ENCODE data around the gene PNMA1. TPM values are rescaled to one million over a fixed set of nuclear protein-coding genes. Genes with fewer than 3 reads are reported as not detected.

The PNMA1 gene
- total and polyA plus RNA-seq, 2 of the 13 experiments (the other 11 are each of a cell fraction or from before 2014, with no cell fraction given): 7.0 to 8.3 TPM

DNA sequence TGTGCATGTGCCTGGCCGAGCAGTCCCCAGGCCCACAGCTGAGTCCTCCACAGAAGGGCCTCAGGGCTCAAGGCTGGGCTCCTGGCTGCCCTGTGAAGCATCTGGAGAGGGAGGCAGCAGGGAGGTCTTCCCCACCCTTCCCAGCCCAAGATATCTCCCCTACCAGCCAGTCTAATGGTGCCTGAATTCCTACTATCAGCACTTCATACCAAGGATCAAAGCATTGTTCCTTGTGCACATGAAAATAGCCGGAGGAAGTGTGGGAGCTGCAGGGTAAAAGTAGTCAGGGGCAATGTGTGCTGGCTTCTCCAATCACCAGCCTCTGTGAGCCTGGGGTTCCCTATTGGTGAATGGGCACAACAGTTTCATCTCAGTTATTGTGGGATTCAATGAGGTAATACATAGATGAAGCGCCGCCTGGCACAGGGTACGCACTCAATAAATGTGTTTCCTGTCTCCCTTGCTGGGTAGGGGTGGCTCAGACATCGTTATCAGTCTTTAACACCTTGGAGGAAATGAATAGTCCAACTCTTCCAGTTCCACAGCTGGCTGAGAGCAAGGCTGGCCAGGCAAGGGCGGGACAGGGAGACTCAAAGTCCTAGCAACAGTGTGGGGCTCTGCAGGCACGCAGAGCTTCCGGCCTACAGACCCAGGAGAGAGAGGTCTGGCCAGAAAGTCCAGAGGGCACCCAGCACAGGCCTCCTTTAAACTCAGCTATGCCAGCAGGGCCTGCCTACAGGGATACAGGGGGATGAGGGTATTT, 39.1 kb upstream of the PNMA1 start (continued):
- TF ChIP-seq MYNN (CRISPR knock-in tag; IDR thresholded peaks at IDR 0.05; ENCODE audit: low read depth): no peak
- TF ChIP-seq, protein P1, sequence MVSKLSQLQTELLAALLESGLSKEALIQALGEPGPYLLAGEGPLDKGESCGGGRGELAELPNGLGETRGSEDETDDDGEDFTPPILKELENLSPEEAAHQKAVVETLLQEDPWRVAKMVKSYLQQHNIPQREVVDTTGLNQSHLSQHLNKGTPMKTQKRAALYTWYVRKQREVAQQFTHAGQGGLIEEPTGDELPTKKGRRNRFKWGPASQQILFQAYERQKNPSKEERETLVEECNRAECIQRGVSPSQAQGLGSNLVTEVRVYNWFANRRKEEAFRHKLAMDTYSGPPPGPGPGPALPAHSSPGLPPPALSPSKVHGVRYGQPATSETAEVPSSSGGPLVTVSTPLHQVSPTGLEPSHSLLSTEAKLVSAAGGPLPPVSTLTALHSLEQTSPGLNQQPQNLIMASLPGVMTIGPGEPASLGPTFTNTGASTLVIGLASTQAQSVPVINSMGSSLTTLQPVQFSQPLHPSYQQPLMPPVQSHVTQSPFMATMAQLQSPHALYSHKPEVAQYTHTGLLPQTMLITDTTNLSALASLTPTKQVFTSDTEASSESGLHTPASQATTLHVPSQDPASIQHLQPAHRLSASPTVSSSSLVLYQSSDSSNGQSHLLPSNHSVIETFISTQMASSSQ (IDR thresholded peaks at IDR 0.05; ENCODE audit: low read depth): no peak
- TF ChIP-seq, protein P1 (CRISPR knock-in tag; IDR thresholded peaks at IDR 0.05; ENCODE audit: borderline replicate concordance): 0 out of 2 replicates have a peak, but pooled peaks have one; percentile 19
- TF ChIP-seq U2AF2 (IDR thresholded peaks at IDR 0.05; ENCODE audit: low read depth, low read length): no peak
- peak; percentile 82; the same call in 1 of the 2 replicates for TF ChIP-seq SAP130 (CRISPR knock-in tag; IDR thresholded peaks at IDR 0.05; ENCODE audit: low read depth)
- TF ChIP-seq TP53 (CRISPR knock-in tag; conservative IDR thresholded peaks at IDR 0.05): 0 out of 2 replicates have a peak, but pooled peaks have one; percentile 25
- no peak for TF ChIP-seq ZSCAN20 (CRISPR knock-in tag; IDR thresholded peaks at IDR 0.05; ENCODE audit: borderline replicate concordance)
- TF ChIP-seq NFYB (CRISPR knock-in tag; IDR thresholded peaks at IDR 0.05): no peak
- 0 out of 2 replicates have a peak, but pooled peaks have one; percentile 25 for TF ChIP-seq SMYD3 (CRISPR knock-in tag; IDR thresholded peaks at IDR 0.05)
- TF ChIP-seq ZSCAN12 (CRISPR knock-in tag; IDR thresholded peaks at IDR 0.05): no peak
- TF ChIP-seq ZFP62 (CRISPR knock-in tag; IDR thresholded peaks at IDR 0.05): no peak
- TF ChIP-seq ZNF800 (CRISPR knock-in tag; IDR thresholded peaks at IDR 0.05): 0 out of 2 replicates have a peak, but pooled peaks have one; percentile 55
- TF ChIP-seq MIXL1 (CRISPR knock-in tag; IDR thresholded peaks at IDR 0.05): peak; percentile 29; the same call in 1 of the 2 replicates
- TF ChIP-seq KLF9 (CRISPR knock-in tag; IDR thresholded peaks at IDR 0.05; ENCODE audit: low read depth): no peak
- TF ChIP-seq NFRKB (IDR thresholded peaks at IDR 0.05): no peak
- 0 out of 2 replicates have a peak, but pooled peaks have one; percentile 47 for TF ChIP-seq ZNF431 (CRISPR knock-in tag; IDR thresholded peaks at IDR 0.05; ENCODE audit: borderline replicate concordance, low read depth)
- peak; percentile 18; the same call in 1 of the 2 replicates for TF ChIP-seq MTA1 (CRISPR knock-in tag; IDR thresholded peaks at IDR 0.05; ENCODE audit: borderline replicate concordance)
- TF ChIP-seq NR2C2 (CRISPR knock-in tag; IDR thresholded peaks at IDR 0.05; ENCODE audit: borderline replicate concordance): no peak; the same call in 1 of the 2 replicates
- TF ChIP-seq ELF4 (CRISPR knock-in tag; IDR thresholded peaks at IDR 0.05; ENCODE audit: borderline replicate concordance): peak; percentile 39; the same call in 1 of the 2 replicates
- peak; percentile 54; the same call in 1 of the 2 replicates for TF ChIP-seq ZNF292 (CRISPR knock-in tag; IDR thresholded peaks at IDR 0.05; ENCODE audit: borderline replicate concordance, low read depth)
- TF ChIP-seq, protein P2, sequence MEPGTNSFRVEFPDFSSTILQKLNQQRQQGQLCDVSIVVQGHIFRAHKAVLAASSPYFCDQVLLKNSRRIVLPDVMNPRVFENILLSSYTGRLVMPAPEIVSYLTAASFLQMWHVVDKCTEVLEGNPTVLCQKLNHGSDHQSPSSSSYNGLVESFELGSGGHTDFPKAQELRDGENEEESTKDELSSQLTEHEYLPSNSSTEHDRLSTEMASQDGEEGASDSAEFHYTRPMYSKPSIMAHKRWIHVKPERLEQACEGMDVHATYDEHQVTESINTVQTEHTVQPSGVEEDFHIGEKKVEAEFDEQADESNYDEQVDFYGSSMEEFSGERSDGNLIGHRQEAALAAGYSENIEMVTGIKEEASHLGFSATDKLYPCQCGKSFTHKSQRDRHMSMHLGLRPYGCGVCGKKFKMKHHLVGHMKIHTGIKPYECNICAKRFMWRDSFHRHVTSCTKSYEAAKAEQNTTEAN (CRISPR knock-in tag; conservative IDR thresholded peaks at IDR 0.05): 0 out of 2 replicates have a peak, but pooled peaks have one; percentile 38
- TF ChIP-seq, protein P3, sequence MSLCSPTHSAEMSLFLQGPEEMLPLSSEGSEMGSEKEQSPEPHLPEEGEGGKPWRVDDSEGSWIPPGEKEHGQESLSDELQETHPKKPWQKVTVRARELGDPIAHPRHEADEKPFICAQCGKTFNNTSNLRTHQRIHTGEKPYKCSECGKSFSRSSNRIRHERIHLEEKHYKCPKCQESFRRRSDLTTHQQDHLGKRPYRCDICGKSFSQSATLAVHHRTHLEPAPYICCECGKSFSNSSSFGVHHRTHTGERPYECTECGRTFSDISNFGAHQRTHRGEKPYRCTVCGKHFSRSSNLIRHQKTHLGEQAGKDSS (CRISPR knock-in tag; IDR thresholded peaks at IDR 0.05; ENCODE audit: borderline replicate concordance, low read depth): no peak

All from HepG2 (cell line).